Caco-2 (cell line): ENCODE data around the gene CDKL5. TPM values are rescaled to one million over a fixed set of nuclear protein-coding genes. Genes with fewer than 3 reads are reported as not detected.

Experiments
- BruUV-seq: library from RNA; stranded (reverse); fragments of 400-500 nt; replicated peaks from 2 replicates; lab custom pipeline; 2021; lab: Mats Ljungman, UMichigan
- CTCF ChIA-PET: fragments of 300-600 bp; sonication (Branson Sonifier 250); formaldehyde crosslinking; loops from one replicate; lab custom pipeline; 2022; ENCODE audit warnings: antibody characterized with exemption; lab: Charles Lee
- POLR2A ChIA-PET: fragments of 300-600 bp; sonication (Branson Sonifier 250); formaldehyde crosslinking; loops from one replicate; lab custom pipeline; 2022; ENCODE audit warnings: antibody characterized with exemption; lab: Charles Lee
- DNase-seq, 2 experiments: peaks; one replicate each; pipeline versions ENCODE4 v3.0.0 to v3.0.0-alpha.2; 2020 to 2022
- H3K27me3 ChIP-seq: replicated peaks from 2 replicates; pipeline ENCODE4 v1.6.0; 2011; ENCODE audit warnings: low read length; ENCODE audit not compliant: control insufficient read depth, insufficient read depth
- H3K36me3 ChIP-seq: 2 replicates; pipeline ENCODE4 v1.5.1; 2011; ENCODE audit warnings: low read length; ENCODE audit not compliant: control insufficient read depth, insufficient read depth
- H3K4me1 ChIP-seq: fragments of 250-450 bp; sonication (Bioruptor Pico); 2 replicates; pipeline ENCODE4 v1.5.1; 2020; ENCODE audit warnings: mild to moderate bottlenecking
- H3K4me3 ChIP-seq: 2 replicates; pipeline ENCODE4 v1.5.1; 2011; ENCODE audit warnings: low read depth, mild to moderate bottlenecking, control low read depth, low read length
- H3K9me3 ChIP-seq: fragments of 250-450 bp; sonication (Bioruptor Pico); 2 replicates; pipeline ENCODE4 v1.5.1; 2020; ENCODE audit warnings: mild to moderate bottlenecking, moderate library complexity
- H3K27ac Mint-ChIP-seq: one replicate; pipeline ENCODE4 v1.8.0; 2022; ENCODE audit warnings: mixed read lengths; ENCODE audit not compliant: unreplicated experiment
- H3K27me3 Mint-ChIP-seq: one replicate; pipeline ENCODE4 v1.8.0; 2022; ENCODE audit warnings: mixed read lengths; ENCODE audit not compliant: insufficient read depth, unreplicated experiment
- H3K36me3 Mint-ChIP-seq: one replicate; pipeline ENCODE4 v1.8.0; 2022; ENCODE audit warnings: mild to moderate bottlenecking, mixed read lengths; ENCODE audit not compliant: insufficient read depth, unreplicated experiment
- H3K4me1 Mint-ChIP-seq: one replicate; pipeline ENCODE4 v1.8.0; 2022; ENCODE audit warnings: low read depth, mixed read lengths; ENCODE audit not compliant: unreplicated experiment
- H3K4me3 Mint-ChIP-seq: one replicate; pipeline ENCODE4 v1.8.0; 2022; ENCODE audit warnings: mild to moderate bottlenecking, moderate library complexity, mixed read lengths; ENCODE audit not compliant: unreplicated experiment
- H3K9me3 Mint-ChIP-seq: one replicate; pipeline ENCODE4 v1.8.0; 2022; ENCODE audit warnings: mixed read lengths; ENCODE audit not compliant: unreplicated experiment
- intact Hi-C: fragments of 100-400 bp; cut with micrococcal nuclease; formaldehyde crosslinking; loops from one replicate; pipeline ENCODE4 v1.10.0; 2022; ENCODE audit not compliant: unreplicated experiment
- total RNA-seq: library from RNA; stranded (reverse); gene quantifications from 2 replicates; pipeline ENCODE4 v1.2.3, GENCODE V29; 2022
- TF ChIP-seq, protein P1 (sequence below), 2 experiments: fragments of 200-600 bp in 1 of 2; IDR thresholded peaks; 1 replicate in 1 of 2; 2 replicates in 1 of 2; pipeline versions ENCODE4 v1.5.1 to v1.8.0; 2011 to 2022; ENCODE audit warnings: antibody characterized with exemption in 1 of 2, control low read depth in 1 of 2, inconsistent platforms in 1 of 2, low read depth in 1 of 2, low read length in 1 of 2, mild to moderate bottlenecking in 1 of 2, moderate library complexity in 1 of 2; ENCODE audit not compliant: insufficient read depth in 1 of 2, severe bottlenecking in 1 of 2, unreplicated experiment in 1 of 2

The CDKL5 gene
- total RNA-seq, 1 experiment from 2014 or later: 23.7 TPM

DNA sequence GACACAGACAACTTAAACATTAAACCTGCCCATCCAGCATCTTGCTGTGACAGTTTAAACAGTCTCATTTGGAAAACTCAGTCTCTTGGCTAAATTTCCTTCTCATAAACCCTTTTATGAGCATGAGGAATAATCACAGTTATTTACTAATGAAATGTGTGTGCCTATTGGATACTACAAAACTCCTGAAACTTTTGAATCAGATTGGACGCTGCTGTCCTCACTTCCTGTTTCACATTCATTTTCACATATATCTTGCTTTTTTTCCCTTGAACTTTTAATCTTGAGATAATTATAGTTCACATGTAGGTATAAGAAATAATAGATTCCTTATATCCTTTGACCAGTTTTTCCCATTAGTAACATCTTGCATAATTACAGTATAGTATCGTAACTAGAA, 111.7 kb downstream of the CDKL5 start:
- Histone ChIP-seq H3K36me3 (no peaks in the 10 kb centered on the region), H3K4me1 (no peaks in the 10 kb centered on the region), H3K4me3 (no peak overlapping the region), H3K9me3 (no peaks in the 10 kb centered on the region), H3K27me3 (no peaks in the 10 kb centered on the region)
- ChIA-PET CTCF (no interaction called here), POLR2A (no interaction called here)
- H3K27me3 Mint-ChIP-seq: no peaks in the 10 kb centered on the region
- H3K4me3 Mint-ChIP-seq: no peak overlapping the region
- H3K36me3 Mint-ChIP-seq: peaks cover 7% of the 10 kb centered on the region
- TF ChIP-seq, protein P1, sequence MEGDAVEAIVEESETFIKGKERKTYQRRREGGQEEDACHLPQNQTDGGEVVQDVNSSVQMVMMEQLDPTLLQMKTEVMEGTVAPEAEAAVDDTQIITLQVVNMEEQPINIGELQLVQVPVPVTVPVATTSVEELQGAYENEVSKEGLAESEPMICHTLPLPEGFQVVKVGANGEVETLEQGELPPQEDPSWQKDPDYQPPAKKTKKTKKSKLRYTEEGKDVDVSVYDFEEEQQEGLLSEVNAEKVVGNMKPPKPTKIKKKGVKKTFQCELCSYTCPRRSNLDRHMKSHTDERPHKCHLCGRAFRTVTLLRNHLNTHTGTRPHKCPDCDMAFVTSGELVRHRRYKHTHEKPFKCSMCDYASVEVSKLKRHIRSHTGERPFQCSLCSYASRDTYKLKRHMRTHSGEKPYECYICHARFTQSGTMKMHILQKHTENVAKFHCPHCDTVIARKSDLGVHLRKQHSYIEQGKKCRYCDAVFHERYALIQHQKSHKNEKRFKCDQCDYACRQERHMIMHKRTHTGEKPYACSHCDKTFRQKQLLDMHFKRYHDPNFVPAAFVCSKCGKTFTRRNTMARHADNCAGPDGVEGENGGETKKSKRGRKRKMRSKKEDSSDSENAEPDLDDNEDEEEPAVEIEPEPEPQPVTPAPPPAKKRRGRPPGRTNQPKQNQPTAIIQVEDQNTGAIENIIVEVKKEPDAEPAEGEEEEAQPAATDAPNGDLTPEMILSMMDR (IDR thresholded peaks at IDR 0.05; ENCODE audit: insufficient read depth in 1 of 2, low read depth in 1 of 2, low read length in 1 of 2, severe bottlenecking in 1 of 2, unreplicated experiment in 1 of 2): no peak
- no peaks in the 10 kb centered on the region for H3K4me1 Mint-ChIP-seq
- no TSS peak for BruUV-seq
- DNase-seq: no peak
- H3K9me3 Mint-ChIP-seq: no peaks in the 10 kb centered on the region
- intact Hi-C loops: no loop called here
- no peak overlapping the region for H3K27ac Mint-ChIP-seq

DNA sequence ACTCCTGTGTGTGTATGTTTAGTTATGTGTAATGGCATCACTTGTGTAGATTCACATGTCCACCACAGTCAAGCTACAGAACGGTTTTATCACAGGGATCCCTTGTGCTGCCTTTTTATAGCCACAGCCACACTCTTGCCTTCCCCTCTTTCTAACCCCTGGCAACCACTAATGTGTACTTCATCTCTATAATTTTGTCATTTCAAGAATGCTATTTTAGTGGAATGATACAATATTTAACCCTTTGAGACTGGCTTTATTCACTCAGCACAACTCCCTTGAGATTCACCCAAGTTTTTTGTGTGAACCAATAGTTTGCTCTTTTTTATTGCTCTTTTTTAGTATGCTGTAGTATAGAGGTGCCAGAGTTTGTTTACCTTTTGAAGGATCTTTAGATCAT, 112.1 kb downstream of the CDKL5 start:
- ChIA-PET POLR2A (no interaction called here), CTCF (no interaction called here)
- Histone ChIP-seq H3K36me3 (no peaks in the 10 kb centered on the region), H3K4me1 (no peaks in the 10 kb centered on the region), H3K27me3 (no peaks in the 10 kb centered on the region), H3K9me3 (no peaks in the 10 kb centered on the region), H3K4me3 (no peak overlapping the region)
- no peaks in the 10 kb centered on the region for H3K9me3 Mint-ChIP-seq
- H3K36me3 Mint-ChIP-seq: peaks cover 7% of the 10 kb centered on the region
- H3K4me1 Mint-ChIP-seq: no peaks in the 10 kb centered on the region
- no peak for DNase-seq
- no peak overlapping the region for H3K27ac Mint-ChIP-seq
- TF ChIP-seq, protein P1 (IDR thresholded peaks at IDR 0.05; ENCODE audit: insufficient read depth in 1 of 2, low read depth in 1 of 2, low read length in 1 of 2, severe bottlenecking in 1 of 2, unreplicated experiment in 1 of 2): no peak
- H3K27me3 Mint-ChIP-seq: no peaks in the 10 kb centered on the region
- no peak overlapping the region for H3K4me3 Mint-ChIP-seq
- intact Hi-C loops: no loop called here
- BruUV-seq: no TSS peak

DNA sequence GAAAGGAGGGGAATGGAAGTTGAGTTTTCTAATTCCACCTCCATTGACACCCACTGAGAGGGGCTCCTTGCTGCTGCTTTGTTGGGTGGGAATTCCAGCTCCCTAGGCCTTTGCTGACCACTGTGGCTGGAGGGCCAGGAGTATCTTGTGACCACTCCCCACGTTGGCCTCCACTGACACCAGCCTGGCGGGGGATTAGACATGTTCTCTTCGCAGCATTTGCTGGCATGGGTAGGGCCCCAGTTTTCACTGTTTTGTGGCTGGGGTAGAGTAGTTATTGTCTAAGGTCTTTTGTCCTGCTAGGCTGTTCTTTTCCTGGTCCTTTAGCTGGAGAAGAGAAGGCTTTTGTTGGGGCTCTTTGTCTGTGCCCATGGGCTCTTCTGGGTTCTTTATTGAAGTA, 116.7 kb downstream of the CDKL5 start:
- intact Hi-C loops: no loop called here
- Histone ChIP-seq H3K9me3 (no peaks in the 10 kb centered on the region), H3K4me1 (no peaks in the 10 kb centered on the region), H3K36me3 (no peaks in the 10 kb centered on the region), H3K4me3 (no peak overlapping the region), H3K27me3 (no peaks in the 10 kb centered on the region)
- Mint-ChIP-seq H3K9me3 (no peaks in the 10 kb centered on the region), H3K4me3 (no peak overlapping the region), H3K4me1 (peaks cover 5% of the 10 kb centered on the region), H3K27ac (no peak overlapping the region), H3K36me3 (peaks cover 12% of the 10 kb centered on the region), H3K27me3 (no peaks in the 10 kb centered on the region)
- TF ChIP-seq, protein P1 (IDR thresholded peaks at IDR 0.05; ENCODE audit: insufficient read depth in 1 of 2, low read depth in 1 of 2, low read length in 1 of 2, severe bottlenecking in 1 of 2, unreplicated experiment in 1 of 2): no peak
- CTCF ChIA-PET: no interaction called here
- no peak for DNase-seq
- BruUV-seq: no TSS peak
- POLR2A ChIA-PET: no interaction called here
